SK-N-SH (cell line): ENCODE measurements around the gene EIF4G2.

ENCODE experiments used
- CHD2 ChIP-seq: fragments of 150-350 bp; IDR thresholded peaks from 2 replicates; pipeline ENCODE4 v1.6.1; 2018; ENCODE audit warnings: low read length; ENCODE audit not compliant: partially characterized antibody
- EP300 ChIP-seq, 2 experiments: IDR thresholded peaks; 2 replicates each; pipeline versions ENCODE4 v1.4.0 to v1.6.1; 2012; ENCODE audit warnings: borderline replicate concordance in 1 of 2, low read depth in 1 of 2, low read length in 1 of 2
- EZH2phosphoT487 ChIP-seq: fragments of 200-600 bp; sonication (generic); IDR thresholded peaks from 2 replicates; pipeline ENCODE4 v1.6.1; 2017; ENCODE audit warnings: low read depth, mixed run types, mild to moderate bottlenecking, antibody characterized with exemption, moderate library complexity, borderline replicate concordance
- NFIC ChIP-seq: IDR thresholded peaks from 2 replicates; pipeline ENCODE4 v1.4.0; 2012; ENCODE audit warnings: borderline replicate concordance
- POLR2AphosphoS5 ChIP-seq: IDR thresholded peaks from 2 replicates; pipeline ENCODE4 v1.6.1; 2012; ENCODE audit warnings: low read depth, low read length
- RAD21 ChIP-seq: IDR thresholded peaks from 2 replicates; pipeline ENCODE4 v1.6.1; 2012; ENCODE audit warnings: mild to moderate bottlenecking, low read length
- SIN3A ChIP-seq: IDR thresholded peaks from 2 replicates; pipeline ENCODE4 v1.6.1; 2012; ENCODE audit warnings: low read depth, mild to moderate bottlenecking, low read length, moderate library complexity, borderline replicate concordance
- SMC3 ChIP-seq: IDR thresholded peaks from 2 replicates; pipeline ENCODE4 v1.6.1; 2012; ENCODE audit warnings: low read depth, low read length, improper control_type of control experiment
- TCF12 ChIP-seq: IDR thresholded peaks from 2 replicates; pipeline ENCODE4 v1.4.0; 2012
- YY1 ChIP-seq: IDR thresholded peaks from 2 replicates; pipeline ENCODE4 v1.4.0; 2012; ENCODE audit warnings: low read depth, mild to moderate bottlenecking
- TF ChIP-seq, protein P1 (sequence below): fragments of 150-350 bp; IDR thresholded peaks from 2 replicates; pipeline ENCODE4 v1.6.1; 2017; ENCODE audit warnings: antibody characterized with exemption, low read length, low read depth, borderline replicate concordance
- TF ChIP-seq, protein P2 (sequence below): IDR thresholded peaks from 2 replicates; pipeline ENCODE4 v1.4.0; 2012; ENCODE audit warnings: low read depth
- TF ChIP-seq, protein P3 (sequence below): fragments of 200-600 bp; sonication (generic); IDR thresholded peaks from 2 replicates; pipeline ENCODE4 v1.6.1; 2017; ENCODE audit warnings: antibody characterized with exemption, mild to moderate bottlenecking, moderate library complexity
- TF ChIP-seq, protein P4 (sequence below): fragments of 150-350 bp; IDR thresholded peaks from 2 replicates; pipeline ENCODE4 v1.6.1; 2016; ENCODE audit warnings: mild to moderate bottlenecking, low read depth, low read length

DNA sequence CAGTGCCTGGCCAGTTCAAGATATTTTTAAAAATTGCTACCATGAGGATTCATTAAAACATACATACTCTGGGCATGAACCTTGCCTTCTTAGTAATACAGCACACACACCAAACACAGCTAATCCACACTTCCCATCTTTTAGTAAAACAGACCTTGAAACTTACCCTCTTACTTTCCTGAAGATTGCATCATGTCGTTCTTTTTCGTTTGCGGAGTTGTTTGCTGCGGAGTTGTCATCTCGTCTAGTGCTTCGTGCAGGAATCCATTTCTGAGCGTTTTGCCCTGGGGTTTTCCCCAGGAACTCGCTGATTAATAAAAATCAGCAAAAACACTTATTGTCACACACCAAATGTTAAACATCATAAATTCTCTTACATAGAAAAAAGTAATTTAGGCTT, 3.0 kb downstream of the EIF4G2 start:
- TF ChIP-seq, protein P1, sequence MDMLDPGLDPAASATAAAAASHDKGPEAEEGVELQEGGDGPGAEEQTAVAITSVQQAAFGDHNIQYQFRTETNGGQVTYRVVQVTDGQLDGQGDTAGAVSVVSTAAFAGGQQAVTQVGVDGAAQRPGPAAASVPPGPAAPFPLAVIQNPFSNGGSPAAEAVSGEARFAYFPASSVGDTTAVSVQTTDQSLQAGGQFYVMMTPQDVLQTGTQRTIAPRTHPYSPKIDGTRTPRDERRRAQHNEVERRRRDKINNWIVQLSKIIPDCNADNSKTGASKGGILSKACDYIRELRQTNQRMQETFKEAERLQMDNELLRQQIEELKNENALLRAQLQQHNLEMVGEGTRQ: no peak
- no peak for TF ChIP-seq POLR2AphosphoS5
- no peak for TF ChIP-seq EZH2phosphoT487
- TF ChIP-seq RAD21: no peak
- TF ChIP-seq CHD2: no peak
- TF ChIP-seq YY1: no peak
- TF ChIP-seq, protein P2, sequence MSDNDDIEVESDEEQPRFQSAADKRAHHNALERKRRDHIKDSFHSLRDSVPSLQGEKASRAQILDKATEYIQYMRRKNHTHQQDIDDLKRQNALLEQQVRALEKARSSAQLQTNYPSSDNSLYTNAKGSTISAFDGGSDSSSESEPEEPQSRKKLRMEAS: no peak
- TF ChIP-seq, protein P3, sequence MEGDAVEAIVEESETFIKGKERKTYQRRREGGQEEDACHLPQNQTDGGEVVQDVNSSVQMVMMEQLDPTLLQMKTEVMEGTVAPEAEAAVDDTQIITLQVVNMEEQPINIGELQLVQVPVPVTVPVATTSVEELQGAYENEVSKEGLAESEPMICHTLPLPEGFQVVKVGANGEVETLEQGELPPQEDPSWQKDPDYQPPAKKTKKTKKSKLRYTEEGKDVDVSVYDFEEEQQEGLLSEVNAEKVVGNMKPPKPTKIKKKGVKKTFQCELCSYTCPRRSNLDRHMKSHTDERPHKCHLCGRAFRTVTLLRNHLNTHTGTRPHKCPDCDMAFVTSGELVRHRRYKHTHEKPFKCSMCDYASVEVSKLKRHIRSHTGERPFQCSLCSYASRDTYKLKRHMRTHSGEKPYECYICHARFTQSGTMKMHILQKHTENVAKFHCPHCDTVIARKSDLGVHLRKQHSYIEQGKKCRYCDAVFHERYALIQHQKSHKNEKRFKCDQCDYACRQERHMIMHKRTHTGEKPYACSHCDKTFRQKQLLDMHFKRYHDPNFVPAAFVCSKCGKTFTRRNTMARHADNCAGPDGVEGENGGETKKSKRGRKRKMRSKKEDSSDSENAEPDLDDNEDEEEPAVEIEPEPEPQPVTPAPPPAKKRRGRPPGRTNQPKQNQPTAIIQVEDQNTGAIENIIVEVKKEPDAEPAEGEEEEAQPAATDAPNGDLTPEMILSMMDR: no peak
- TF ChIP-seq, protein P4, sequence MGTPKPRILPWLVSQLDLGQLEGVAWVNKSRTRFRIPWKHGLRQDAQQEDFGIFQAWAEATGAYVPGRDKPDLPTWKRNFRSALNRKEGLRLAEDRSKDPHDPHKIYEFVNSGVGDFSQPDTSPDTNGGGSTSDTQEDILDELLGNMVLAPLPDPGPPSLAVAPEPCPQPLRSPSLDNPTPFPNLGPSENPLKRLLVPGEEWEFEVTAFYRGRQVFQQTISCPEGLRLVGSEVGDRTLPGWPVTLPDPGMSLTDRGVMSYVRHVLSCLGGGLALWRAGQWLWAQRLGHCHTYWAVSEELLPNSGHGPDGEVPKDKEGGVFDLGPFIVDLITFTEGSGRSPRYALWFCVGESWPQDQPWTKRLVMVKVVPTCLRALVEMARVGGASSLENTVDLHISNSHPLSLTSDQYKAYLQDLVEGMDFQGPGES: no peak
- TF ChIP-seq TCF12: no peak
- TF ChIP-seq SMC3: no peak
- no peak for TF ChIP-seq NFIC
- TF ChIP-seq EP300 (IDR thresholded peaks at IDR 0.05; ENCODE audit: borderline replicate concordance in 1 of 2, low read depth in 1 of 2, low read length in 1 of 2): no peak
- no peak for TF ChIP-seq SIN3A
